Testis (tissue), 3 donors: Measurements from ENCODE around the gene SH3BGR. TPM values are rescaled to one million over a fixed set of nuclear protein-coding genes. Genes with fewer than 3 reads are reported as not detected.

Experiments
- DNase-seq: peaks from one replicate; pipeline ENCODE4 v3.0.0-alpha.2; 2019
- H3K27ac ChIP-seq, 2 donors: fragments of 200-600 bp; sonication (generic); one replicate each; pipeline ENCODE4 v1.5.1; 2019
- H3K27me3 ChIP-seq: fragments of 200-600 bp; sonication (generic); one replicate; pipeline ENCODE4 v1.5.1; 2019
- H3K36me3 ChIP-seq: fragments of 200-600 bp; sonication (generic); one replicate; pipeline ENCODE4 v1.5.1; 2017; ENCODE audit warnings: low read depth; ENCODE audit errors: missing control alignments
- H3K4me1 ChIP-seq: fragments of 200-600 bp; sonication (generic); one replicate; pipeline ENCODE4 v1.5.1; 2019
- H3K4me3 ChIP-seq, 2 donors: fragments of 200-600 bp; sonication (generic); one replicate each; pipeline ENCODE4 v1.5.1; 2017 to 2019
- H3K9me3 ChIP-seq: fragments of 200-600 bp; sonication (generic); one replicate; pipeline ENCODE4 v1.5.1; 2017
- POLR2A ChIP-seq: fragments of 450-650 bp; IDR thresholded peaks from one replicate; pipeline ENCODE4 v1.6.1; 2017; ENCODE audit warnings: antibody characterized with exemption, mild to moderate bottlenecking, moderate library complexity
- WGBS, 2 donors: methylation state at CpG; one replicate each; pipeline ENCODE4 v1.1.5; 2018; 5-methylcytosine and 5-hydroxymethylcytosine counted together
- intact Hi-C: fragments of 100-400 bp; cut with DNase I; formaldehyde crosslinking; loops from one replicate; pipeline ENCODE4 v1.15.1; 2023; ENCODE audit warnings: low total_unique reads
- polyA plus RNA-seq: library from polyadenylated mRNA; stranded (reverse); fragments of 350-450 nt; fragmentation: Illumina TruSeq; extraction: RNeasy Lipid Tissue Mini Kit (QIAGEN cat#74804); gene quantifications from one replicate; pipeline ENCODE4 v1.2.3, GENCODE V29; 2014; ENCODE audit warnings: low read depth, low replicate concordance; ENCODE audit not compliant: insufficient read depth
- total RNA-seq, 2 donors: library from RNA; depleted of rRNA; stranded (reverse); fragments of >200 nt; gene quantifications; one replicate each; pipeline ENCODE4 v1.2.3, GENCODE V29; 2016
- TF ChIP-seq, protein P1 (sequence below), 3 experiments: fragments of 450-650 bp in 2 of 3; fragments of 200-600 bp in 1 of 3; sonication (generic) in 1 of 3; IDR thresholded peaks; one replicate each; pipeline ENCODE4 v1.5.1; 2016 to 2019; ENCODE audit warnings: antibody characterized with exemption in 3 of 3, mild to moderate bottlenecking in 2 of 3, moderate library complexity in 1 of 3

The SH3BGR gene
- total and polyA plus RNA-seq, 3 donors from 2014 or later = 5.0 to 27.3 (median 16.7) TPM

DNA sequence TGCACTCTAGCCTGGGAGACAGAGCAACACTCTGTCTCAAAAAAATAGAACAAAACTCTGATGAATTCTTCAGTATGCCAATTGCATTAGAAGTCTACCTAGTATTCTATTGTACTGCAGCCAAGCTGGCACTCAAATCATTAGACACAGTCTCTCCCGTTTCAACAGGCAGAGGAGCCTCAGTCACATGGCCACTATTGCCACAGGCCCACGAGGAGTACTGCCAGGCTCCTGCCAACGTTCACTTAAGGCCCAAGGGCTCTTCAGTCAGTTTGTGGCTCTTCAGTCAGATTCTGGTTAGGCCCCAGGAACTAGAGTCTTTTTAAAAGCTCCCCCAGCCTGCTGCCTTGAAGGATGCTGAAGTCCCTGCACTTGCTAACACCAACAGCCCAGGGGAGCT lies 73.4 kb downstream of the SH3BGR start:
- 84 to 94% methylated on average over 3 of the region's 3 CpGs for WGBS, 2 donors
- peaks cover 10% of the 10 kb centered on the region for H3K4me1 ChIP-seq
- no peaks in the 10 kb centered on the region for H3K36me3 ChIP-seq
- DNase-seq = no peak
- no peaks in the 10 kb centered on the region for H3K9me3 ChIP-seq
- H3K27me3 ChIP-seq = no peaks in the 10 kb centered on the region
- no peak overlapping the region for H3K27ac ChIP-seq
- TF ChIP-seq POLR2A = no peak
- TF ChIP-seq, protein P1, sequence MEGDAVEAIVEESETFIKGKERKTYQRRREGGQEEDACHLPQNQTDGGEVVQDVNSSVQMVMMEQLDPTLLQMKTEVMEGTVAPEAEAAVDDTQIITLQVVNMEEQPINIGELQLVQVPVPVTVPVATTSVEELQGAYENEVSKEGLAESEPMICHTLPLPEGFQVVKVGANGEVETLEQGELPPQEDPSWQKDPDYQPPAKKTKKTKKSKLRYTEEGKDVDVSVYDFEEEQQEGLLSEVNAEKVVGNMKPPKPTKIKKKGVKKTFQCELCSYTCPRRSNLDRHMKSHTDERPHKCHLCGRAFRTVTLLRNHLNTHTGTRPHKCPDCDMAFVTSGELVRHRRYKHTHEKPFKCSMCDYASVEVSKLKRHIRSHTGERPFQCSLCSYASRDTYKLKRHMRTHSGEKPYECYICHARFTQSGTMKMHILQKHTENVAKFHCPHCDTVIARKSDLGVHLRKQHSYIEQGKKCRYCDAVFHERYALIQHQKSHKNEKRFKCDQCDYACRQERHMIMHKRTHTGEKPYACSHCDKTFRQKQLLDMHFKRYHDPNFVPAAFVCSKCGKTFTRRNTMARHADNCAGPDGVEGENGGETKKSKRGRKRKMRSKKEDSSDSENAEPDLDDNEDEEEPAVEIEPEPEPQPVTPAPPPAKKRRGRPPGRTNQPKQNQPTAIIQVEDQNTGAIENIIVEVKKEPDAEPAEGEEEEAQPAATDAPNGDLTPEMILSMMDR (IDR thresholded peaks at IDR 0.05) = no peak
- intact Hi-C loops = no loop called here
- no peak overlapping the region for H3K4me3 ChIP-seq

- WGBS, 2 donors = 87 to 97% methylated on average over 4 to 12 of the region's 12 CpGs
- no peak overlapping the region for H3K4me3 ChIP-seq
- H3K27ac ChIP-seq = no peak overlapping the region
- DNase-seq = no peak
- intact Hi-C loops = no loop called here
- peaks cover 10% of the 10 kb centered on the region for H3K4me1 ChIP-seq
- H3K9me3 ChIP-seq = no peaks in the 10 kb centered on the region
- TF ChIP-seq, protein P1 (IDR thresholded peaks at IDR 0.05) = no peak
- TF ChIP-seq POLR2A = no peak
- no peaks in the 10 kb centered on the region for H3K27me3 ChIP-seq
- H3K36me3 ChIP-seq = no peaks in the 10 kb centered on the region
These were observed 73.8 kb downstream of the SH3BGR start for GRCh38 chr21:39525601-39526000.

DNA sequence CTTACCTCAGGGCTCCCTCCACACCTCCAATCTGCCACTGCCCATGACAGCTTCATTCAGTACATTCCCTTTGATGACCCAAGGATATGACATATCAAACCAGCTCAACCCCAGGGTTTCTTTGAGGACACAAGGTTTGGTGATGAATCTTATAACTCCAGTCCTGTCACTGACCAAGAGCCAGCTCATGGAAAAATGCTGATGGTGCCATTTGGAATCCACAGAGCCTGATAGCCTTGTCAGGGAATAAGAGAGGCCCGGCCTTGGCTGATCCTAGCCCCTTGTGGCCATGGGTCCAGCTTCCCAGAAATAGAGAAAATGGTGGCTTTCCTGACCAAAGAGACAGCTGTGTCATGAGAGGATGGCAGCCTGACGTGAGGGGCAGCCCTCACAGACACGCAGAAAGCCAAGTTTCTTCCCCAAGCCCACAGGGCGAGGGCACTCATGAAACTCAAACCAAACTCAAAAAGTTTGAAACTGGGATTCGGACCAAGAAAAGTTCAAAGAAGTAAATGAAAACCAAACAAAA lies 75.4 kb downstream of the SH3BGR start:
- intact Hi-C loops = no loop called here
- H3K4me3 ChIP-seq = no peak overlapping the region
- TF ChIP-seq POLR2A = no peak
- TF ChIP-seq, protein P1 (IDR thresholded peaks at IDR 0.05) = no peak
- no peak for DNase-seq
- H3K27me3 ChIP-seq = no peaks in the 10 kb centered on the region
- peaks cover 10% of the 10 kb centered on the region for H3K4me1 ChIP-seq
- no peaks in the 10 kb centered on the region for H3K9me3 ChIP-seq
- H3K36me3 ChIP-seq = no peaks in the 10 kb centered on the region
- H3K27ac ChIP-seq = no peak overlapping the region
- 87 to 89% methylated on average over 5 of the region's 5 CpGs for WGBS, 2 donors

- H3K9me3 ChIP-seq = no peaks in the 10 kb centered on the region
- no peaks in the 10 kb centered on the region for H3K27me3 ChIP-seq
- no peak for DNase-seq
- intact Hi-C loops = no loop called here
- TF ChIP-seq, protein P1 (IDR thresholded peaks at IDR 0.05) = no peak
- no peak for TF ChIP-seq POLR2A
- H3K4me1 ChIP-seq = peaks cover 10% of the 10 kb centered on the region
- no peak overlapping the region for H3K27ac ChIP-seq
- no peak overlapping the region for H3K4me3 ChIP-seq
- WGBS, 2 donors = 19 to 38% methylated on average over 6 to 8 of the region's 8 CpGs
- no peaks in the 10 kb centered on the region for H3K36me3 ChIP-seq
These were observed 76.1 kb downstream of the SH3BGR start for GRCh38 chr21:39527664-39528381.

DNA sequence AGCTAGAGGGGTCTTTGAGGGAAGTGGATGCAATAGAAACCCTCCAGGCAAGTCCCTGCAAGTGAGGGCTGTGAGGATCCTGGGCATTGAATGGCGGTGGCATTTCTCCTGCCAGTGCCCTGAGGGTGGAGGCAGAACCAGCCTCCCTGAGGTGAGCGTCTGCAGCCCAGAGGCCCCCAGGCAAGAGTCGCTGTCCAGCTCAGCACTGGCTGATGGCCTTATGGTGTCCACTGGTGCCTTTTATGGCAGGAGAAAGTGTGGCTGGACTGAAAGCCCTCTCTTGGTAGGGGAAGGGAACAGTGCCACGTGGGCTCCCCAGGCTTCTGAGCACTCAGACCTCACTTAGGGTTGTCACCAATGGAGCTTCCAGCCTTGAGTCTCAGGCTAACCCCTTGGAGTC lies 77.3 kb downstream of the SH3BGR start:
- H3K9me3 ChIP-seq = no peaks in the 10 kb centered on the region
- no peaks in the 10 kb centered on the region for H3K36me3 ChIP-seq
- no peak for DNase-seq
- no peak overlapping the region for H3K4me3 ChIP-seq
- peaks cover 10% of the 10 kb centered on the region for H3K4me1 ChIP-seq
- intact Hi-C loops = no loop called here
- no peak for TF ChIP-seq POLR2A
- TF ChIP-seq, protein P1 (IDR thresholded peaks at IDR 0.05) = no peak
- H3K27me3 ChIP-seq = no peaks in the 10 kb centered on the region
- 70 to 76% methylated on average over 3 to 4 of the region's 4 CpGs for WGBS, 2 donors
- no peak overlapping the region for H3K27ac ChIP-seq
